GM12878 (cell line): ENCODE measurements around the gene FNIP1. TPM values are rescaled to one million over a fixed set of nuclear protein-coding genes. Genes with fewer than 3 reads are reported as not detected.

ENCODE experiments used
- ATAC-seq: fragments of 200-7000 bp; cut with Tn5 transposase; 3 replicates; pipeline ENCODE4 v1.9.1; 2020; ENCODE audit warnings: mild to moderate bottlenecking, moderate library complexity
- BruUV-seq: library from RNA; stranded (reverse); fragments of 400-500 nt; replicated peaks from 2 replicates; lab custom pipeline; 2021; lab: Mats Ljungman, UMichigan
- CTCF ChIA-PET: fragments of 300-600 bp; sonication (Branson Sonifier 250); formaldehyde crosslinking; extraction: SDS; loops from one replicate; lab custom pipeline; 2021; ENCODE audit warnings: inconsistent platforms; lab: Yijun Ruan, JAX
- POLR2A ChIA-PET: fragments of 350-600 bp; formaldehyde crosslinking; extraction: SDS; loops from one replicate; lab custom pipeline; 2021; ENCODE audit warnings: inconsistent platforms; lab: Charles Lee
- RAD21 ChIA-PET: fragments of 300-600 bp; sonication (Branson Sonifier 250); formaldehyde crosslinking; loops from one replicate; lab custom pipeline; 2023; ENCODE audit warnings: antibody characterized with exemption; ENCODE audit not compliant: unreplicated experiment; lab: Charles Lee
- SMC1A ChIA-PET: fragments of 300-600 bp; sonication (Branson Sonifier 250); formaldehyde crosslinking; loops from one replicate; lab custom pipeline; 2023; ENCODE audit not compliant: unreplicated experiment, uncharacterized antibody; lab: Charles Lee
- DNase-seq: peaks from one replicate; pipeline ENCODE4 v3.0.0-alpha.2; 2011; ENCODE audit warnings: low read depth, low spot score
- FAIRE-seq: peaks from 3 replicates; lab custom pipeline; 2011; peaks lifted over from hg19 to GRCh38; lab: Jason Lieb, UNC
- H2AFZ ChIP-seq: 2 replicates; pipeline ENCODE4 v1.6.0; 2011; ENCODE audit warnings: low read depth, low read length, control low read depth; ENCODE audit not compliant: control insufficient read depth
- H3K27ac ChIP-seq: 2 replicates; pipeline ENCODE4 v1.5.1; 2011; ENCODE audit warnings: control low read depth; ENCODE audit not compliant: control insufficient read depth, insufficient read depth
- H3K27me3 ChIP-seq, 2 experiments: replicated peaks in 1 of 2; 2 replicates each; pipeline versions ENCODE4 v1.6.0 to v1.6.1; 2011; ENCODE audit warnings: low read length in 1 of 2; ENCODE audit not compliant: control insufficient read depth in 2 of 2, insufficient read depth in 2 of 2
- H3K36me3 ChIP-seq, 2 experiments: 2 replicates each; pipeline ENCODE4 v1.5.1; 2011; ENCODE audit warnings: low read length in 1 of 2; ENCODE audit not compliant: control insufficient read depth in 2 of 2, insufficient read depth in 2 of 2
- H3K4me1 ChIP-seq: 2 replicates; pipeline ENCODE4 v1.6.1; 2011; ENCODE audit warnings: mild to moderate bottlenecking, low read length, moderate library complexity, mixed read lengths; ENCODE audit not compliant: control insufficient read depth, insufficient read depth
- H3K4me2 ChIP-seq: 2 replicates; pipeline ENCODE4 v1.6.0; 2011; ENCODE audit warnings: control low read depth; ENCODE audit not compliant: control insufficient read depth, insufficient read depth
- H3K4me3 ChIP-seq: fragments of 200-600 bp; sonication (generic); 2 replicates; pipeline ENCODE4 v1.5.1; 2016
- H3K79me2 ChIP-seq: 2 replicates; pipeline ENCODE4 v1.6.0; 2011; ENCODE audit warnings: low read length; ENCODE audit not compliant: control insufficient read depth, insufficient read depth
- H3K9ac ChIP-seq: 2 replicates; pipeline ENCODE4 v1.8.0; 2011; ENCODE audit warnings: low read length, control low read depth, mixed read lengths; ENCODE audit not compliant: control insufficient read depth, insufficient read depth
- H3K9me3 ChIP-seq: replicated peaks from 3 replicates; pipeline ENCODE4 v1.5.1; 2011; ENCODE audit warnings: mild to moderate bottlenecking, low read length; ENCODE audit not compliant: control insufficient read depth, insufficient read depth
- H4K20me1 ChIP-seq: 2 replicates; pipeline ENCODE4 v1.6.0; 2011; ENCODE audit not compliant: control insufficient read depth, insufficient read depth
- BCL3 ChIP-seq: IDR thresholded peaks from 2 replicates; pipeline ENCODE4 v1.6.1; 2011; ENCODE audit warnings: borderline replicate concordance, low read depth, mild to moderate bottlenecking, moderate library complexity, low read length; ENCODE audit not compliant: insufficient read depth, poor library complexity, severe bottlenecking
- CBX3 ChIP-seq: fragments of 200-600 bp; sonication (generic); IDR thresholded peaks from 2 replicates; pipeline ENCODE4 v1.6.1; 2016; ENCODE audit warnings: low read depth, borderline replicate concordance
- CEBPB ChIP-seq, 2 experiments: fragments of 150-350 bp in 1 of 2; IDR thresholded peaks; 2 replicates each; pipeline ENCODE4 v1.6.1; 2012 to 2014; ENCODE audit warnings: low read depth in 2 of 2, low read length in 2 of 2, borderline replicate concordance in 1 of 2, inconsistent platforms in 1 of 2
- CHD4 ChIP-seq: fragments of 200-600 bp; sonication (generic); IDR thresholded peaks from 2 replicates; pipeline ENCODE4 v1.6.1; 2016; ENCODE audit warnings: mild to moderate bottlenecking
- E2F8 ChIP-seq: fragments of 450-650 bp; IDR thresholded peaks from 2 replicates; pipeline ENCODE4 v1.6.1; 2018; ENCODE audit warnings: mild to moderate bottlenecking, low read depth, moderate library complexity; ENCODE audit not compliant: partially characterized antibody
- RB1 ChIP-seq: fragments of 450-650 bp; formaldehyde crosslinking; IDR thresholded peaks from 2 replicates; pipeline ENCODE4 v1.6.1; 2017; ENCODE audit warnings: mild to moderate bottlenecking, borderline replicate concordance
- ZNF592 ChIP-seq: fragments of 450-650 bp; IDR thresholded peaks from 2 replicates; pipeline ENCODE4 v1.6.1; 2017; ENCODE audit warnings: mild to moderate bottlenecking, moderate library complexity
- ZNF687 ChIP-seq: fragments of 450-650 bp; IDR thresholded peaks from 2 replicates; pipeline ENCODE4 v1.6.1; 2017; ENCODE audit warnings: mild to moderate bottlenecking, moderate library complexity
- WGBS: methylation state at CpG from one replicate; pipeline ENCODE4 v1.1.6; 2016; ENCODE audit warnings: low lambda C conversion rate; ENCODE audit not compliant: insufficient replicate concordance, insufficient coverage; ENCODE audit errors: missing lambda C conversion rate; 5-methylcytosine and 5-hydroxymethylcytosine counted together
- in situ Hi-C: fragments of 300-500 bp; cut with MboI; formaldehyde crosslinking; loops from 9 replicates; pipeline ENCODE4 v1.14.3; 2018; ENCODE audit warnings: mixed read lengths
- intact Hi-C: fragments of 100-400 bp; cut with micrococcal nuclease; formaldehyde crosslinking; loops from one replicate; pipeline ENCODE4 v1.14.2; 2022; ENCODE audit not compliant: unreplicated experiment
- polyA plus RNA-seq, 11 experiments: library from polyadenylated mRNA; depleted of rRNA in 4 of 11; unstranded in 6 of 11; stranded (reverse) in 5 of 11; fragments of >200 nt; fragmentation: Nextera tagmentation in 4 of 11; fragmentation: Illumina TruSeq in 1 of 11; extraction: Ambion mirVana in 4 of 11; extraction: Trizol in 1 of 11; gene quantifications; 1 replicate in 1 of 11; 2 replicates in 10 of 11; pipeline versions ENCODE4 v1.2.1 to v1.2.3, GENCODE V29; 2011 to 2016; ENCODE audit warnings: inconsistent platforms in 2 of 11, missing spikeins in 2 of 11, low read depth in 1 of 11
- total RNA-seq, 4 experiments: library from RNA; depleted of rRNA in 3 of 4; stranded (reverse); fragments of >200 nt in 3 of 4; fragmentation: Illumina TruSeq in 1 of 4; extraction: Trizol in 1 of 4; gene quantifications; 2 replicates each; pipeline versions ENCODE4 v1.2.1 to v1.2.3, GENCODE V29; 2013 to 2021

FNIP1 gene
- total and polyA plus RNA-seq, 10 of the 15 experiments (the other 5 are each of a cell fraction or from before 2014, with no cell fraction given) = 4.3 to 18.0 (median 14.0) TPM

- CTCF ChIA-PET = no interaction called here
- RAD21 ChIA-PET = no interaction called here
- Histone ChIP-seq H3K4me2 (no peak overlapping the region), H3K36me3 (no peaks in the 10 kb centered on the region; a peak in 1 of 4 replicates), H4K20me1 (peaks cover 4% of the 10 kb centered on the region; the same call in 1 of the 2 replicates), H3K4me3 (no peak overlapping the region), H3K79me2 (peaks cover 61% of the 10 kb centered on the region), H3K9me3 (no peaks in the 10 kb centered on the region; the same call in 2 of the 3 replicates), H3K27me3 (no peaks in the 10 kb centered on the region), H3K9ac (no peak overlapping the region), H3K27ac (no peak overlapping the region), H3K4me1 (no peaks in the 10 kb centered on the region; the same call in 1 of the 2 replicates), H2AFZ (no peak overlapping the region)
- peak; percentile 46 for ATAC-seq
- POLR2A ChIA-PET = interaction anchor here (0.8 to 1.3 kb wide), 3 partner anchors 10 to 13 kb away, joined by 3 to 4 read pairs (median 3); partner anchors contain the start of gene FNIP1
- no peak for DNase-seq
- BruUV-seq = no TSS peak
- whole genome bisulfite sequencing = 77% methylated on average over 4 of the region's 4 CpGs
- no peak for TF ChIP-seq CEBPB (IDR thresholded peaks at IDR 0.05; ENCODE audit: borderline replicate concordance in 1 of 2, low read depth in 2 of 2, low read length in 2 of 2)
- TF ChIP-seq E2F8 = no peak
- TF ChIP-seq BCL3 = no peak
- TF ChIP-seq CHD4 = no peak
- TF ChIP-seq CBX3 = no peak
- TF ChIP-seq ZNF592 = no peak
- no peak for TF ChIP-seq ZNF687
- no peak for TF ChIP-seq RB1
- SMC1A ChIA-PET = interaction anchor here (0.7 to 1.2 kb wide), 3 partner anchors 38 to 1326 kb away, joined by 3 to 5 read pairs (median 3); no protein-coding TSS in a partner anchor
- intact Hi-C loops = no loop called here
- no peak for FAIRE-seq
- in situ Hi-C loops = no loop called here
Measured at GRCh38 chr5:131786900-131787692, 9.7 kb downstream of the FNIP1 start.
